BE2C (cell line): ENCODE measurements around the gene SH3D19.

Experiments
- DNase-seq: peaks from one replicate; pipeline ENCODE4 v3.0.0-alpha.2; 2020
- H3K27me3 ChIP-seq: fragments of 250-450 bp; sonication (Bioruptor Pico); 2 replicates; pipeline ENCODE4 v1.5.1; 2020; ENCODE audit warnings: mild to moderate bottlenecking
- H3K36me3 ChIP-seq: fragments of 250-450 bp; sonication (Bioruptor Pico); 2 replicates; pipeline ENCODE4 v1.5.1; 2020; ENCODE audit warnings: mild to moderate bottlenecking
- H3K4me1 ChIP-seq: fragments of 250-450 bp; sonication (Bioruptor Pico); 2 replicates; pipeline ENCODE4 v1.5.1; 2020
- H3K4me3 ChIP-seq: 2 replicates; pipeline ENCODE4 v1.5.1; 2011; ENCODE audit warnings: low read depth, low read length
- H3K9me3 ChIP-seq: fragments of 250-450 bp; sonication (Bioruptor Pico); 2 replicates; pipeline ENCODE4 v1.5.1; 2020
- TF ChIP-seq, protein P1 (sequence below): IDR thresholded peaks from 2 replicates; pipeline ENCODE4 v1.5.1; 2012; ENCODE audit warnings: mild to moderate bottlenecking, low read depth, low read length

Gene SH3D19

DNA sequence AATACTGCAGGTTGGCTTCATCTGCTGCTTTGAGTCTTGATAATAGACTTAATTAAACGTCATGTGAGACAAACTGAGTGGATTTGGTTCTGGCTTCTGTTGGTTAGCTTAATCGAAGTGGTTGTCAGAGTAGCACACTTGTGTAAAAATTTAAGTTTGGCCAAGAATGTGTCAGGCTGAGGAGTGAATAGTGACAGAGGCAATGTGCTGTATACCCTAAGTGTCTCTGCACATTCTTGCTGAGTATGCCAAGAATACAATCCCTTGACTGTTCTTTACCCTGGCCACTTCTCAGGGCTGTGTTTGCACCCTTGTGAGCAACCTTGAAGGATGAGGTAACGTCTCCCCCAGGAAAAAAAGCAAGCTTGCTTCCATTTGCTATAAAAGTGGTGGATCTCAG lies 211.1 kb downstream of the SH3D19 start:
- TF ChIP-seq, protein P1, sequence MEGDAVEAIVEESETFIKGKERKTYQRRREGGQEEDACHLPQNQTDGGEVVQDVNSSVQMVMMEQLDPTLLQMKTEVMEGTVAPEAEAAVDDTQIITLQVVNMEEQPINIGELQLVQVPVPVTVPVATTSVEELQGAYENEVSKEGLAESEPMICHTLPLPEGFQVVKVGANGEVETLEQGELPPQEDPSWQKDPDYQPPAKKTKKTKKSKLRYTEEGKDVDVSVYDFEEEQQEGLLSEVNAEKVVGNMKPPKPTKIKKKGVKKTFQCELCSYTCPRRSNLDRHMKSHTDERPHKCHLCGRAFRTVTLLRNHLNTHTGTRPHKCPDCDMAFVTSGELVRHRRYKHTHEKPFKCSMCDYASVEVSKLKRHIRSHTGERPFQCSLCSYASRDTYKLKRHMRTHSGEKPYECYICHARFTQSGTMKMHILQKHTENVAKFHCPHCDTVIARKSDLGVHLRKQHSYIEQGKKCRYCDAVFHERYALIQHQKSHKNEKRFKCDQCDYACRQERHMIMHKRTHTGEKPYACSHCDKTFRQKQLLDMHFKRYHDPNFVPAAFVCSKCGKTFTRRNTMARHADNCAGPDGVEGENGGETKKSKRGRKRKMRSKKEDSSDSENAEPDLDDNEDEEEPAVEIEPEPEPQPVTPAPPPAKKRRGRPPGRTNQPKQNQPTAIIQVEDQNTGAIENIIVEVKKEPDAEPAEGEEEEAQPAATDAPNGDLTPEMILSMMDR, result no peak
- no peak overlapping the region for H3K4me3 ChIP-seq
- H3K27me3 ChIP-seq, result no peaks in the 10 kb centered on the region
- H3K4me1 ChIP-seq, result peaks cover 7% of the 10 kb centered on the region
- no peaks in the 10 kb centered on the region for H3K9me3 ChIP-seq
- peaks cover 21% of the 10 kb centered on the region for H3K36me3 ChIP-seq
- no peak for DNase-seq

DNA sequence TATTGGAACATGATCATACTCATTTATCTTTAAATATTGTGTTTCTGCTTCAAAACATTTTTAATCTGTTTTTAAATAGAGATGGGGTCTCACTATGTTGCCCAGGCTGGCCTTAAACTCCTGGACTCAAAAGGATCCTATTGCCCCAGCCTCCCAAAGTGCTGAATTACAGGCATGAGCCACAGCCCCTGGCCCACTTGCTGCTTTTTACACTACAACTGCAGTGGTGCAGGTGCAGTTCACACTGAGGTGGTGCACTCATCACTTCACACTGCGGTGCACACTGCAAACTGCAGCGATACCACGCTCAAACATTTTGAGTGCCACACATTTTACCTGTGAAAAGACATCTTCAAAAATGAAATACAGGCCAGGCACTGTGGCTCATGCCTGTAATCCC lies 215.2 kb downstream of the SH3D19 start:
- Histone ChIP-seq H3K4me3 (no peak overlapping the region), H3K27me3 (no peaks in the 10 kb centered on the region), H3K9me3 (no peaks in the 10 kb centered on the region), H3K36me3 (peaks cover 56% of the 10 kb centered on the region), H3K4me1 (peaks cover 7% of the 10 kb centered on the region)
- no peak for DNase-seq
- TF ChIP-seq, protein P1, result no peak

DNA sequence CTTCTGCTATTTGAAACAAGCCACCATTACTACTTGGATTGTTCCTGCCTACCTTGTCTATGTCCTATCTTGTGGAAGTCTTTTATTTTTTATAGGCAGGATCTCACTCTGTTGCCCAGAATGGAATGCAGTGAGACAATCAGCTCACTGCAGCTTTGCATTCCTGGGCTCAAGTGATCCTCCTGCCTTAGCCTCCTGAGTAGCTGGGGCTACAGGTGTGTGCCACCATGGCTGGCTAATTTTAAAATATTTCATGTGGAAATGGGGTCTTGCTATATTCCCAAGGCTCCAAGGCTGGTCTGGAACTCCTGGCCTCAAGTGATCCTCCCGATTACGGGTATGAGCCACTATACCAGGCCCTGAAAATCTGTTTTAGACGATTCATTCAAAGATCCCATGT lies 218.3 kb downstream of the SH3D19 start:
- H3K36me3 ChIP-seq, result peaks cover 74% of the 10 kb centered on the region
- no peaks in the 10 kb centered on the region for H3K27me3 ChIP-seq

DNA sequence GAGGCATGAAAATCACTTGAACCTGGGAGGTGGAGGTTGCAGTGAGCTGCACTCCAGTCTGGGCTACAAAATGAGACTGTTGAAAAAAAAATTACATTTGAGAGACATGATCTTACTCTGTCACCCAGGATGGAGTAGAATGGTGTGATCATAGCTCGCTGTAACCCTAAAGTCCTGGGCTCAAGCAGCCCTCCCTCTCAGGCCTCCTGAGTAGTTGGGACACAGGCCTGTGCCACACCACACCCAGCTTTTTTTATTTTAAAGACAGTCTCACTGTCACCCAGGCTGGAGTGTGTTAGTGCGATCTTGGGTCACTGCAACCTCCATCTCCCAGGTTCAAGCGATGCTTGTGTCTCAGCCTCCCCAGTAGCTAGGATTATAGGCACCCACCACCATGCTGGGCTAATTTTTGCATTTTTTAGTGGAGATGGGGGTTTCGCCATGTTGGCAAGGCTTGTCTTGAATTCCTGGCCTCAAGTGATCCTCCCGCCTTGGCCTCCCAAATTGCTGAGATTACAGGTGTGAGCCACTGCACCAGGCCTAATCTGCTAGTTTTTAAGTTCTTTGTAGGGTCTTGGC lies 219.9 kb downstream of the SH3D19 start:
- H3K4me3 ChIP-seq, result no peak overlapping the region
- H3K9me3 ChIP-seq, result no peaks in the 10 kb centered on the region
- no peaks in the 10 kb centered on the region for H3K4me1 ChIP-seq
- peaks cover 85% of the 10 kb centered on the region for H3K36me3 ChIP-seq
- no peak for DNase-seq
- H3K27me3 ChIP-seq, result no peaks in the 10 kb centered on the region
- TF ChIP-seq, protein P1, result no peak

More for the DNA sequence above, 218.3 kb downstream of the SH3D19 start:
- Histone ChIP-seq H3K9me3 (no peaks in the 10 kb centered on the region), H3K4me1 (no peaks in the 10 kb centered on the region), H3K4me3 (no peak overlapping the region)
- TF ChIP-seq, protein P1, result no peak
- no peak for DNase-seq

DNA sequence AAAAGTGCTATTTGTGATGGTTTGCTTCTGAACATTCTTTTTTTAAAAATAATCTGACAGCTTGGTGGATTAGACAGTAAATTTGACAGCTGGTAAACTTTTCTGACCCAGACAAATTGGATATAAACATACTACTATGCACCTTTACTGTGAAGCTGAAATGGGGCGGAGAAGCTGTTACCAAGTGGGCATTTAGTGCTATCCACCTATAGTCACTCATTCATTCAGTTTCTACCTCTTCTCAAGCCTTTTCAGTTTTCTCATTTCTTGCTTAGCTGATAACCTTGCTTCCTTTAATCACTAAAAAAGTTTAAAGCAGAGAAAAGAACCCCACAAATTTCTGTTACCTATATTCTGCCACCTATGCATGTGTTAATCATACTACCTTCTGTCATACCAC lies 220.8 kb downstream of the SH3D19 start:
- no peak overlapping the region for H3K4me3 ChIP-seq
- H3K4me1 ChIP-seq, result no peaks in the 10 kb centered on the region
- TF ChIP-seq, protein P1, result no peak
- no peaks in the 10 kb centered on the region for H3K9me3 ChIP-seq
- H3K36me3 ChIP-seq, result peaks cover 89% of the 10 kb centered on the region
- no peak for DNase-seq
- no peaks in the 10 kb centered on the region for H3K27me3 ChIP-seq

DNA sequence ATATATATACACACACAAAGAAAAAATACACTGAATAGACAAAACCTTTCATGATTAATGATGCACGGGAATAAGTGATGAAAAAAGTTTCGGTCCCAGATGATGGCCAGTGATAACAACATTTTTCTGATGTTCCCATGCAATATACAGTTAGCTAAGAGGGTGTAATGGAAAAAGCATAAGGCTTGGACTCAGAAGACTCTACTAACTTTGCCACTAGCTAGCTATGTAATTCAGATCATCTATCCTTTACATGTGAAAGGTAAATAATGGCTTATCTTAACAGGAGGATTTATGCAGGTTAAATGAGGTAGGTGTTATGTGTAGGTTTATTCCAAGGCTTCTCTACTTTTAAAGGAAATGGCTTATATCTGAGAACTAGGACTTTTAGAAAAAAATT lies 221.6 kb downstream of the SH3D19 start:
- Histone ChIP-seq H3K4me1 (no peaks in the 10 kb centered on the region), H3K4me3 (no peak overlapping the region), H3K36me3 (peaks cover 86% of the 10 kb centered on the region), H3K9me3 (no peaks in the 10 kb centered on the region), H3K27me3 (no peaks in the 10 kb centered on the region)
- TF ChIP-seq, protein P1, result no peak
- no peak for DNase-seq
